B cell (primary cell): Measurements from ENCODE around the gene GLRX5. TPM values are rescaled to one million over a fixed set of nuclear protein-coding genes. Genes with fewer than 3 reads are reported as not detected.

Source experiments
- ATAC-seq: fragments of 200-7000 bp; cut with Tn5 transposase; one replicate; pipeline ENCODE4 v1.10.0; 2021; ENCODE audit warnings: low read depth, mild to moderate bottlenecking, moderate number of reproducible peaks, moderate library complexity
- CTCF ChIA-PET: fragments of 350-600 bp; sonication (Branson Sonifier 250); formaldehyde crosslinking; loops from one replicate; lab custom pipeline; 2021; ENCODE audit warnings: antibody characterized with exemption, inconsistent platforms; lab: Charles Lee
- POLR2A ChIA-PET: fragments of 350-600 bp; sonication (Branson Sonifier 250); formaldehyde crosslinking; loops from one replicate; lab custom pipeline; 2021; ENCODE audit warnings: antibody characterized with exemption; lab: Charles Lee
- DNase-seq: peaks from one replicate; pipeline ENCODE4 v3.0.0; 2013
- H2AFZ ChIP-seq: 2 replicates; pipeline ENCODE4 v1.6.1; 2012; ENCODE audit warnings: mild to moderate bottlenecking, low read depth, low read length; ENCODE audit not compliant: insufficient read depth, poor library complexity, severe bottlenecking
- H3K27ac ChIP-seq, 2 donors: 1 replicate in 1 of 2; 2 replicates in 1 of 2; pipeline ENCODE4 v1.5.1; 2012 to 2013; ENCODE audit warnings: low read length in 2 of 2, mild to moderate bottlenecking in 2 of 2, moderate library complexity in 1 of 2
- H3K27me3 ChIP-seq, 4 experiments: fragments of 200-600 bp in 1 of 4; sonication (generic) in 1 of 4; replicated peaks in 1 of 4; 1 replicate in 2 of 4; 2 replicates in 2 of 4; pipeline versions ENCODE4 v1.6.1 to v1.7.0; 2013 to 2016; ENCODE audit warnings: low read length in 3 of 4, mild to moderate bottlenecking in 2 of 4, mixed read lengths in 1 of 4, moderate library complexity in 1 of 4; ENCODE audit not compliant: insufficient read depth in 4 of 4, control insufficient read depth in 3 of 4; ENCODE audit errors: control extremely low read depth in 1 of 4
- H3K36me3 ChIP-seq, 2 experiments: replicated peaks in 1 of 2; 1 replicate in 1 of 2; 2 replicates in 1 of 2; pipeline versions ENCODE4 v1.6.1 to v1.7.1; 2013; ENCODE audit warnings: low read length in 1 of 2; ENCODE audit not compliant: insufficient read depth in 2 of 2, control insufficient read depth in 1 of 2; ENCODE audit errors: control extremely low read depth in 1 of 2, extremely low read depth in 1 of 2
- H3K4me1 ChIP-seq, 2 donors: fragments of 200-600 bp in 1 of 2; sonication (generic) in 1 of 2; 1 replicate in 1 of 2; 2 replicates in 1 of 2; pipeline versions ENCODE4 v1.5.1 to v1.6.1; 2013 to 2017; ENCODE audit warnings: low read length in 2 of 2; ENCODE audit not compliant: control insufficient read depth in 2 of 2, insufficient read depth in 2 of 2
- H3K4me2 ChIP-seq: replicated peaks from 2 replicates; pipeline ENCODE3; 2012; ENCODE audit warnings: mild to moderate bottlenecking, low read depth, low read length; ENCODE audit not compliant: poor library complexity, severe bottlenecking
- H3K4me3 ChIP-seq, 5 experiments: fragments of 200-600 bp in 1 of 5; sonication (generic) in 1 of 5; 1 replicate in 3 of 5; 2 replicates in 2 of 5; pipeline versions ENCODE4 v1.5.1 to v1.7.0; 2011 to 2016; ENCODE audit warnings: low read length in 4 of 5, mild to moderate bottlenecking in 4 of 5, low read depth in 2 of 5, control low read depth in 1 of 5, moderate library complexity in 1 of 5; ENCODE audit not compliant: insufficient read depth in 1 of 5; ENCODE audit errors: control extremely low read depth in 1 of 5, extremely low read depth in 1 of 5
- H3K79me2 ChIP-seq: fragments of 200-600 bp; sonication (generic); one replicate; pipeline ENCODE4 v1.6.0; 2016; ENCODE audit warnings: low read length; ENCODE audit not compliant: control insufficient read depth, insufficient read depth
- H3K9ac ChIP-seq: fragments of 200-600 bp; sonication (generic); 2 replicates; pipeline ENCODE4 v1.6.1; 2017; ENCODE audit warnings: mild to moderate bottlenecking, low read length, moderate library complexity
- H3K9me3 ChIP-seq, 3 donors: one replicate each; pipeline versions ENCODE4 v1.6.1 to v1.7.1; 2013; ENCODE audit warnings: low read length in 2 of 3; ENCODE audit not compliant: control insufficient read depth in 2 of 3, insufficient read depth in 1 of 3; ENCODE audit errors: control extremely low read depth in 1 of 3
- H4K20me1 ChIP-seq: 2 replicates; pipeline ENCODE4 v1.6.0; 2012; ENCODE audit warnings: mild to moderate bottlenecking, low read length; ENCODE audit not compliant: insufficient read depth, control insufficient read depth, poor library complexity, severe bottlenecking
- H3K27ac Mint-ChIP-seq: one replicate; pipeline ENCODE4 v1.8.0; 2021; ENCODE audit warnings: mixed read lengths
- H3K27me3 Mint-ChIP-seq: one replicate; pipeline ENCODE4 v1.8.0; 2021; ENCODE audit warnings: mixed read lengths
- H3K4me1 Mint-ChIP-seq: one replicate; pipeline ENCODE4 v1.8.0; 2021; ENCODE audit warnings: mixed read lengths
- H3K4me3 Mint-ChIP-seq: one replicate; pipeline ENCODE4 v1.8.0; 2021; ENCODE audit warnings: mixed read lengths
- H3K9me3 Mint-ChIP-seq: one replicate; pipeline ENCODE4 v1.8.0; 2022; ENCODE audit warnings: mixed read lengths; ENCODE audit not compliant: insufficient read depth
- CTCF ChIP-seq: fragments of 200-600 bp; IDR thresholded peaks from one replicate; pipeline ENCODE4 v1.8.0; 2022; ENCODE audit warnings: antibody characterized with exemption, mild to moderate bottlenecking
- EZH2 ChIP-seq: IDR thresholded peaks from 2 replicates; pipeline ENCODE4 v1.6.1; 2012; ENCODE audit warnings: borderline replicate concordance, low read depth, mild to moderate bottlenecking, moderate library complexity, low read length; ENCODE audit not compliant: insufficient read depth, poor library complexity, severe bottlenecking
- WGBS: methylation state at CpG from one replicate; pipeline ENCODE4 v1.1.5; 2013; ENCODE audit warnings: missing lambda C conversion rate; ENCODE audit not compliant: insufficient coverage; 5-methylcytosine and 5-hydroxymethylcytosine counted together
- intact Hi-C: fragments of 100-400 bp; cut with micrococcal nuclease; formaldehyde crosslinking; loops from one replicate; pipeline ENCODE4 v1.10.0; 2022
- polyA plus RNA-seq: library from polyadenylated mRNA; depleted of rRNA; stranded (reverse); fragments of >200 nt; gene quantifications from 2 replicates; pipeline ENCODE4 v1.2.3, GENCODE V29; 2012
- total RNA-seq, 2 donors: library from RNA; stranded (reverse); fragments of 120-200 nt in 1 of 2; gene quantifications; 1 replicate in 1 of 2; 2 replicates in 1 of 2; pipeline versions ENCODE4 v1.2.3 to v1.2.4, GENCODE V29; 2013 to 2022

The GLRX5 gene
- total and polyA plus RNA-seq, 2 donors (not counting 1 experiment from before 2014, with no cell fraction given), result 7.8 to 18.4 TPM

GRCh38 chr14:95535226-95536021, 574 bp downstream of the GLRX5 start:
- H3K4me1 Mint-ChIP-seq, result peaks cover 59% of the 10 kb centered on the region
- TF ChIP-seq EZH2, result no peak
- DNase-seq, result peak; percentile 30
- POLR2A ChIA-PET, result no interaction called here
- H3K9ac ChIP-seq, result peak overlapping the region; percentile 80
- H3K27ac Mint-ChIP-seq, result peak overlapping the region; percentile 78
- H3K27me3 ChIP-seq, result no peaks in the 10 kb centered on the region
- no peak for ATAC-seq
- CTCF ChIA-PET, result interaction anchor here (2.1 to 7.3 kb wide), 5 partner anchors 8 to 108 kb away, joined by 8 to 65 read pairs (median 14); no protein-coding TSS in a partner anchor
- peak overlapping the region; percentile 94 for H3K4me2 ChIP-seq
- H3K9me3 Mint-ChIP-seq, result no peaks in the 10 kb centered on the region
- peak overlapping the region; percentile 73 for H2AFZ ChIP-seq
- H3K4me3 Mint-ChIP-seq, result peak overlapping the region; percentile 93
- no peaks in the 10 kb centered on the region for H3K9me3 ChIP-seq
- no peaks in the 10 kb centered on the region for H3K27me3 Mint-ChIP-seq
- intact Hi-C loops, result loop anchor here (2.0 to 10.0 kb wide), 3 partner anchors 271 to 1259 kb away; partner anchors contain the start of genes ATG2B, GSKIP and VRK1
- peak overlapping the region; percentile 54 to 90 (median 74) for H3K4me3 ChIP-seq
- peaks cover 0 to 10% of the 10 kb centered on the region in 2 experiments for H3K36me3 ChIP-seq
- H3K4me1 ChIP-seq, result peaks cover 23 to 36% of the 10 kb centered on the region in 2 donors
- peaks cover 83% of the 10 kb centered on the region for H3K79me2 ChIP-seq
- H3K27ac ChIP-seq, result no peak overlapping the region
- H4K20me1 ChIP-seq, result peaks cover 25% of the 10 kb centered on the region
- WGBS, result under 1% methylated on average over 52 of the region's 52 CpGs

- Histone ChIP-seq H3K27ac (no peak overlapping the region), H3K36me3 (peaks cover 0 to 5% of the 10 kb centered on the region in 2 experiments)
Measured at GRCh38 chr14:95536036-95536593, 1.3 kb downstream of the GLRX5 start.

More at GRCh38 chr14:95536036-95536593, 1.3 kb downstream of the GLRX5 start:
- peak overlapping the region; percentile 80 for H3K9ac ChIP-seq
- H3K27me3 ChIP-seq, result no peaks in the 10 kb centered on the region
- POLR2A ChIA-PET, result no interaction called here
- no peaks in the 10 kb centered on the region for H3K9me3 ChIP-seq
- peaks cover 84% of the 10 kb centered on the region for H3K79me2 ChIP-seq
- no peak overlapping the region for H2AFZ ChIP-seq
- WGBS, result 43% methylated on average over 3 of the region's 4 CpGs
- H3K4me2 ChIP-seq, result peak overlapping the region; percentile 94
- peak overlapping the region in 4 of 5 experiments; percentile 57 to 90 (median 76) for H3K4me3 ChIP-seq
- ATAC-seq, result no peak
- H3K4me1 ChIP-seq, result peaks cover 23 to 36% of the 10 kb centered on the region in 2 donors
- TF ChIP-seq EZH2 (no peak), CTCF (no peak)
- intact Hi-C loops, result loop anchor here (10.0 kb wide), 2 partner anchors 271 to 1259 kb away; partner anchors contain the start of gene VRK1
- CTCF ChIA-PET, result interaction anchor here (1.8 to 7.3 kb wide), 5 partner anchors 9 to 109 kb away, joined by 7 to 65 read pairs (median 14); no protein-coding TSS in a partner anchor
- Mint-ChIP-seq H3K4me3 (peak overlapping the region; percentile 93), H3K27ac (peak overlapping the region; percentile 78), H3K27me3 (no peaks in the 10 kb centered on the region), H3K4me1 (peaks cover 58% of the 10 kb centered on the region), H3K9me3 (no peaks in the 10 kb centered on the region)
- H4K20me1 ChIP-seq, result peaks cover 25% of the 10 kb centered on the region
- peak; percentile 18 for DNase-seq
